CD14-positive monocyte (primary cell): ENCODE measurements around the gene STPG1. TPM values are rescaled to one million over a fixed set of nuclear protein-coding genes. Genes with fewer than 3 reads are reported as not detected.

Source experiments
- DNase-seq, 3 donors: peaks; one replicate each; pipeline ENCODE4 v3.0.0-alpha.2; 2011 to 2022
- H2AFZ ChIP-seq: 2 replicates; pipeline ENCODE4 v1.6.0; 2012; ENCODE audit warnings: mild to moderate bottlenecking, low read depth, low read length, inconsistent platforms; ENCODE audit not compliant: insufficient read depth, poor library complexity, severe bottlenecking
- H3K27ac ChIP-seq, 2 donors: 1 replicate in 1 of 2; 2 replicates in 1 of 2; pipeline ENCODE4 v1.5.1; 2012 to 2013; ENCODE audit warnings: low read length in 2 of 2, control low read depth in 1 of 2, inconsistent platforms in 1 of 2, low read depth in 1 of 2, mild to moderate bottlenecking in 1 of 2
- H3K27me3 ChIP-seq, 2 donors: one replicate each; pipeline versions ENCODE4 v1.6.0 to v1.6.1; 2011 to 2013; ENCODE audit warnings: low read length in 2 of 2; ENCODE audit not compliant: control insufficient read depth in 2 of 2, insufficient read depth in 2 of 2
- H3K36me3 ChIP-seq, 2 donors: replicated peaks in 1 of 2; 1 replicate in 1 of 2; 2 replicates in 1 of 2; pipeline versions ENCODE4 v1.5.1 to v1.6.1; 2012 to 2013; ENCODE audit warnings: low read length in 2 of 2, control low read depth in 1 of 2, inconsistent platforms in 1 of 2, mild to moderate bottlenecking in 1 of 2; ENCODE audit not compliant: insufficient read depth in 2 of 2, control insufficient read depth in 1 of 2
- H3K4me1 ChIP-seq, 2 donors: 1 replicate in 1 of 2; 2 replicates in 1 of 2; pipeline versions ENCODE4 v1.5.1 to v1.6.1; 2012 to 2013; ENCODE audit warnings: low read length in 2 of 2, control low read depth in 1 of 2, inconsistent platforms in 1 of 2, mild to moderate bottlenecking in 1 of 2, moderate library complexity in 1 of 2; ENCODE audit not compliant: insufficient read depth in 2 of 2, control insufficient read depth in 1 of 2
- H3K4me2 ChIP-seq: replicated peaks from 2 replicates; pipeline ENCODE3; 2012; ENCODE audit warnings: low read length, moderate library complexity, mild to moderate bottlenecking; ENCODE audit not compliant: poor library complexity, severe bottlenecking; ENCODE audit errors: extremely low read depth
- H3K4me3 ChIP-seq, 3 experiments: fragments of 200-600 bp in 1 of 3; sonication (generic) in 1 of 3; replicated peaks in 1 of 3; 1 replicate in 2 of 3; 2 replicates in 1 of 3; pipeline ENCODE4 v1.5.1; 2011 to 2013; ENCODE audit warnings: low read length in 3 of 3, mild to moderate bottlenecking in 3 of 3, control low read depth in 2 of 3, low read depth in 2 of 3, inconsistent platforms in 1 of 3, moderate library complexity in 1 of 3
- H3K79me2 ChIP-seq: 2 replicates; pipeline ENCODE4 v1.6.0; 2012; ENCODE audit warnings: mild to moderate bottlenecking, control low read depth, inconsistent platforms, low read length, moderate library complexity; ENCODE audit not compliant: insufficient read depth
- H3K9ac ChIP-seq: 2 replicates; pipeline ENCODE4 v1.6.0; 2017; ENCODE audit warnings: low read length, mild to moderate bottlenecking; ENCODE audit not compliant: insufficient read depth, poor library complexity, severe bottlenecking
- H3K9me3 ChIP-seq, 2 donors: replicated peaks in 1 of 2; 1 replicate in 1 of 2; 2 replicates in 1 of 2; pipeline versions ENCODE4 v1.5.1 to v1.6.1; 2012 to 2013; ENCODE audit warnings: low read length in 2 of 2, control low read depth in 1 of 2; ENCODE audit not compliant: control insufficient read depth in 1 of 2, insufficient read depth in 1 of 2
- H4K20me1 ChIP-seq: 2 replicates; pipeline ENCODE4 v1.6.0; 2012; ENCODE audit warnings: mild to moderate bottlenecking, low read length, control low read depth, moderate library complexity; ENCODE audit not compliant: insufficient read depth
- H3K27ac Mint-ChIP-seq, 7 donors: one replicate each; pipeline ENCODE4 v1.8.0; 2020; ENCODE audit warnings: mild to moderate bottlenecking in 7 of 7, mixed read lengths in 7 of 7, moderate library complexity in 6 of 7, inconsistent platforms in 2 of 7
- H3K27me3 Mint-ChIP-seq, 3 donors: one replicate each; pipeline ENCODE4 v1.8.0; 2021 to 2022; ENCODE audit warnings: low read depth in 3 of 3, mild to moderate bottlenecking in 3 of 3, mixed read lengths in 3 of 3, moderate library complexity in 3 of 3, inconsistent platforms in 1 of 3
- H3K36me3 Mint-ChIP-seq, 2 donors: one replicate each; pipeline ENCODE4 v1.8.0; 2020; ENCODE audit warnings: mixed read lengths in 2 of 2, inconsistent platforms in 1 of 2, mild to moderate bottlenecking in 1 of 2
- H3K4me1 Mint-ChIP-seq: one replicate; pipeline ENCODE4 v1.8.0; 2020; ENCODE audit warnings: mild to moderate bottlenecking, mixed read lengths
- H3K4me3 Mint-ChIP-seq, 2 donors: one replicate each; pipeline ENCODE4 v1.8.0; 2020; ENCODE audit warnings: mild to moderate bottlenecking in 2 of 2, mixed read lengths in 2 of 2, moderate library complexity in 1 of 2
- H3K9me3 Mint-ChIP-seq, 7 donors: one replicate each; pipeline ENCODE4 v1.8.0; 2020 to 2022; ENCODE audit warnings: mixed read lengths in 7 of 7, mild to moderate bottlenecking in 6 of 7, moderate library complexity in 6 of 7, inconsistent platforms in 2 of 7
- WGBS: methylation state at CpG from one replicate; pipeline ENCODE4 v1.1.5; 2013; ENCODE audit warnings: missing lambda C conversion rate; ENCODE audit not compliant: insufficient coverage; 5-methylcytosine and 5-hydroxymethylcytosine counted together
- intact Hi-C, 2 donors: fragments of 100-400 bp; cut with micrococcal nuclease; formaldehyde crosslinking; loops; one replicate each; pipeline versions ENCODE4 v1.15.0 to v1.15.1; 2023
- polyA plus RNA-seq, 3 donors: library from polyadenylated mRNA; depleted of rRNA in 1 of 3; unstranded in 2 of 3; stranded (reverse) in 1 of 3; fragments of 300-500 nt in 2 of 3; fragments of >200 nt in 1 of 3; fragmentation: Illumina TruSeq in 2 of 3; gene quantifications; 1 replicate in 2 of 3; 2 replicates in 1 of 3; pipeline ENCODE4 v1.2.3, GENCODE V29; 2012 to 2021
- TF ChIP-seq, protein P1 (sequence below): fragments of 200-600 bp; IDR thresholded peaks from one replicate; pipeline ENCODE4 v1.8.0; 2022; ENCODE audit warnings: antibody characterized with exemption, mild to moderate bottlenecking

STPG1 gene
- polyA plus RNA-seq, 3 donors: 0.57 to 0.85 (median 0.60) TPM

DNA sequence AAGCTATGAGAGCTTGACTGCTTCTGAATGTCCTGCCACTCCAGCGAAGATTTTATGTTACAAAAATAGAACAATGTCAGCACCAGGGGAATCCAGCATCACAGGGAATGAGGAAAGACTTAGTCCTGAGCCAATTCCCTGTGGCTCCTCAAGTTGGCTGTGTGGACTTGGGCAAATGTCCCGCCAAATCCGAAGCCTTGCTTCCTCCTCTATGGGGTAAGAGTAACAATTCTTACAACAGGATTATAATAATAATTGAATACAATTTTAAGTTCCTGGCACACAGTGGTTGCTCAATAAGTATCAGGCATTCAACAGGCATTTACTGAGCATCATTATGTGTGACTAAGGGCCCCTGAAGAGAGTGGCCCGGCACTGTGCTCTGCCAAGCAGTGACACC lies 44.4 kb downstream of the STPG1 start:
- Histone ChIP-seq H3K9ac (no peak overlapping the region), H4K20me1 (no peaks in the 10 kb centered on the region), H3K79me2 (no peaks in the 10 kb centered on the region), H3K4me3 (no peak overlapping the region), H3K27me3 (no peaks in the 10 kb centered on the region), H2AFZ (no peak overlapping the region), H3K4me2 (no peak overlapping the region), H3K27ac (no peak overlapping the region), H3K9me3 (no peaks in the 10 kb centered on the region), H3K4me1 (peaks cover 13 to 15% of the 10 kb centered on the region in 2 donors), H3K36me3 (no peaks in the 10 kb centered on the region)
- WGBS: 100% methylated on average over 2 of the region's 4 CpGs
- no peak for DNase-seq
- H3K4me3 Mint-ChIP-seq: no peak overlapping the region
- intact Hi-C loops: no loop called here
- H3K36me3 Mint-ChIP-seq: peaks cover 0 to 2% of the 10 kb centered on the region in 2 donors
- H3K9me3 Mint-ChIP-seq: no peaks in the 10 kb centered on the region
- H3K27ac Mint-ChIP-seq: no peak overlapping the region
- peaks cover 15% of the 10 kb centered on the region for H3K4me1 Mint-ChIP-seq
- H3K27me3 Mint-ChIP-seq: peaks cover 0 to 3% (median 0%) of the 10 kb centered on the region in 3 donors
- TF ChIP-seq, protein P1, sequence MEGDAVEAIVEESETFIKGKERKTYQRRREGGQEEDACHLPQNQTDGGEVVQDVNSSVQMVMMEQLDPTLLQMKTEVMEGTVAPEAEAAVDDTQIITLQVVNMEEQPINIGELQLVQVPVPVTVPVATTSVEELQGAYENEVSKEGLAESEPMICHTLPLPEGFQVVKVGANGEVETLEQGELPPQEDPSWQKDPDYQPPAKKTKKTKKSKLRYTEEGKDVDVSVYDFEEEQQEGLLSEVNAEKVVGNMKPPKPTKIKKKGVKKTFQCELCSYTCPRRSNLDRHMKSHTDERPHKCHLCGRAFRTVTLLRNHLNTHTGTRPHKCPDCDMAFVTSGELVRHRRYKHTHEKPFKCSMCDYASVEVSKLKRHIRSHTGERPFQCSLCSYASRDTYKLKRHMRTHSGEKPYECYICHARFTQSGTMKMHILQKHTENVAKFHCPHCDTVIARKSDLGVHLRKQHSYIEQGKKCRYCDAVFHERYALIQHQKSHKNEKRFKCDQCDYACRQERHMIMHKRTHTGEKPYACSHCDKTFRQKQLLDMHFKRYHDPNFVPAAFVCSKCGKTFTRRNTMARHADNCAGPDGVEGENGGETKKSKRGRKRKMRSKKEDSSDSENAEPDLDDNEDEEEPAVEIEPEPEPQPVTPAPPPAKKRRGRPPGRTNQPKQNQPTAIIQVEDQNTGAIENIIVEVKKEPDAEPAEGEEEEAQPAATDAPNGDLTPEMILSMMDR: no peak

DNA sequence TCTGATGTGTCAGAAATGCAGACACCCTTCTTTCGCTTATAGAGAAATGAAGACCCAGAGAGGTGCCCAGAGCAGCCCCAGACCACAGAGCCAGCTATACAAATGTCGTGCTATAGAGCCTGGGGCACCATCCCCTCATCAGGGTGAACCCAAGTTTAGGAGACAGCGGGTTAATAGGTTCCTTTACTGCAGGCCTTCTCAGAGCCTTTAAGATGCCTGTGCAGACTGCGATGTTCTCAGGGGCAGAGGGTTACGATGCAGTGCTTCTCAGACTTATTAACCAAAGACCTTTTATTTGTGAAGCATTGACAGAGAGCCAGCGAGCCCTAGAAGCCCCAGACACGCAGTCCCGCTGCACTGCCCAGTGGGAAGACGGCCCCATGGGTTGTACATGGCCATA lies 46.9 kb downstream of the STPG1 start:
- Histone ChIP-seq H3K27me3 (no peaks in the 10 kb centered on the region), H3K4me3 (no peak overlapping the region), H3K9me3 (no peaks in the 10 kb centered on the region), H3K4me1 (peaks cover 13 to 15% of the 10 kb centered on the region in 2 donors), H3K36me3 (no peaks in the 10 kb centered on the region), H2AFZ (no peak overlapping the region), H3K4me2 (no peak overlapping the region), H3K27ac (no peak overlapping the region), H3K79me2 (no peaks in the 10 kb centered on the region), H3K9ac (no peak overlapping the region), H4K20me1 (no peaks in the 10 kb centered on the region)
- Mint-ChIP-seq H3K27me3 (peaks cover 0 to 1% (median 0%) of the 10 kb centered on the region in 3 donors), H3K27ac (peak overlapping the region in 2 of 7 donors; percentile 49 to 63), H3K9me3 (no peaks in the 10 kb centered on the region), H3K4me1 (peaks cover 15% of the 10 kb centered on the region), H3K36me3 (peaks cover 0 to 4% of the 10 kb centered on the region in 2 donors), H3K4me3 (no peak overlapping the region)
- no peak for DNase-seq
- intact Hi-C loops: no loop called here
- TF ChIP-seq, protein P1: no peak
- 96% methylated on average over 8 of the region's 9 CpGs for WGBS
